Pons (tissue), 1 donor: ENCODE measurements around the gene ESPNL.
"Not testable (repeated sequence)": the region's sequence is repeated elsewhere in the genome, so short reads cannot be mapped to it uniquely, and the experiment has no call there.

Experiments used
- DNase-seq: peaks from one replicate; pipeline ENCODE4 v3.0.0-alpha.2; 2016; ENCODE audit warnings: low spot score

The ESPNL gene

GRCh38 chr2:238100049-238100820, at the start of gene ESPNL:
Gene ESPNL (plus strand): TSS chr2:238100340. CDS start chr2:238100420, 80 bp downstream.
- no peak for DNase-seq

- DNase-seq: no peak
Measured at GRCh38 chr2:238053191-238053776, 46.9 kb upstream of the ESPNL start.

- DNase-seq: no peak
Measured at GRCh38 chr2:238055841-238056240, 44.3 kb upstream of the ESPNL start.

GRCh38 chr2:238057696-238058575, 42.2 kb upstream of the ESPNL start:
- not testable (repeated sequence) for DNase-seq

GRCh38 chr2:238059505-238059904, 40.6 kb upstream of the ESPNL start:
- DNase-seq: no peak

GRCh38 chr2:238060096-238060541, 40.0 kb upstream of the ESPNL start:
- DNase-seq: peak; percentile 41

GRCh38 chr2:238060542-238061314, 39.4 kb upstream of the ESPNL start, which contains the start of gene SCLY:
Gene SCLY (plus strand): TSS chr2:238061001. CDS start chr2:238061055, 54 bp downstream.
- peak; percentile 97 for DNase-seq

GRCh38 chr2:238061315-238062202, 38.6 kb upstream of the ESPNL start:
- DNase-seq: peak; percentile 24

- DNase-seq: no peak
Measured at GRCh38 chr2:238063414-238064189, 36.5 kb upstream of the ESPNL start.

GRCh38 chr2:238064376-238064775, 35.8 kb upstream of the ESPNL start:
- DNase-seq: no peak

GRCh38 chr2:238065071-238065846, 34.9 kb upstream of the ESPNL start:
- no peak for DNase-seq

GRCh38 chr2:238066218-238066617, 33.9 kb upstream of the ESPNL start:
- DNase-seq: no peak

- DNase-seq: not testable (repeated sequence)
Measured at GRCh38 chr2:238066718-238067117, 33.4 kb upstream of the ESPNL start.

GRCh38 chr2:238067939-238068338, 32.2 kb upstream of the ESPNL start:
- DNase-seq: no peak

GRCh38 chr2:238069021-238069709, 31.0 kb upstream of the ESPNL start:
- DNase-seq: no peak

- no peak for DNase-seq
Measured at GRCh38 chr2:238069877-238070276, 30.3 kb upstream of the ESPNL start.

GRCh38 chr2:238075397-238075796, 24.7 kb upstream of the ESPNL start:
- no peak for DNase-seq

- DNase-seq: no peak
Measured at GRCh38 chr2:238077292-238077691, 22.8 kb upstream of the ESPNL start.
